Lower lobe of right lung (tissue), 2 donors: ENCODE data around the gene DCLK1. TPM values are rescaled to one million over a fixed set of nuclear protein-coding genes. Genes with fewer than 3 reads are reported as not detected.

ENCODE experiments used
- ATAC-seq, 2 donors: fragments of 200-7000 bp; cut with Tn5 transposase; one replicate each; pipeline ENCODE4 v1.9.1; 2020 to 2022; ENCODE audit warnings: mild to moderate bottlenecking in 2 of 2, moderate library complexity in 2 of 2
- DNase-seq: peaks from one replicate; pipeline ENCODE4 v3.0.0-alpha.2; 2020
- H3K27ac ChIP-seq: fragments of 200-600 bp; one replicate; pipeline ENCODE4 v1.8.0; 2022
- H3K27me3 ChIP-seq: fragments of 200-600 bp; one replicate; pipeline ENCODE4 v1.8.0; 2022; ENCODE audit warnings: low read depth
- H3K36me3 ChIP-seq: fragments of 200-600 bp; one replicate; pipeline ENCODE4 v1.8.0; 2022; ENCODE audit warnings: mild to moderate bottlenecking
- H3K4me1 ChIP-seq: fragments of 200-600 bp; one replicate; pipeline ENCODE4 v1.8.0; 2022
- H3K4me3 ChIP-seq: fragments of 200-600 bp; one replicate; pipeline ENCODE4 v1.8.0; 2022; ENCODE audit warnings: mild to moderate bottlenecking
- H3K9me3 ChIP-seq: fragments of 200-600 bp; one replicate; pipeline ENCODE4 v1.8.0; 2022
- intact Hi-C: fragments of 100-400 bp; cut with DNase I; formaldehyde crosslinking; loops from one replicate; pipeline ENCODE4 v1.11.0; 2022
- total RNA-seq: library from RNA; stranded (reverse); fragmentation: NEBNext Ultra II Directional; extraction: Animal tissue kit (Norgen Biotek cat#: 25700); gene quantifications from one replicate; pipeline ENCODE4 v1.2.1, GENCODE V29; 2021
- TF ChIP-seq, protein P1 (sequence below): fragments of 200-600 bp; IDR thresholded peaks from one replicate; pipeline ENCODE4 v1.8.0; 2022; ENCODE audit warnings: antibody characterized with exemption, mild to moderate bottlenecking
- donor health status: DM: no; HTN: yes; CAD: no; lungs with severe emphysema.

The DCLK1 gene
- total RNA-seq, 1 donor from 2014 or later = 10.4 TPM

DNA sequence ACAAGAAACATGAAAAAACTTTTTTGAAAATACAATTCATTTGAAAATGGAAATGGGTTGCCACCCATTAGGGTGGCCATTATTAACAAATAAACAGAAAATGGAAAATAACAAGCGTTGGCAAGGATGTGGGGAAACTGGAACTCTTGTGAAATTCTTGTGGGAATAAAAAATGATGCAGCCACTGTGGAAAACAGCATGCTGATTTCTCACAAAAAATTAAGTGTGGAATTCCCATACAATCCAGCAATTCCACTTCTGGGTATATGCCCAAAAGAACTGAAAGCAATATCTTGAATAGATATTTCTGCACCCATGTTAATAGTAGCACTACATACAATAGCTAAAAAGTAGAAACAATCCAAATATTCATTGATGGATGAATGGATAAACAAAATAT lies 165.2 kb downstream of the DCLK1 start:
- H3K4me1 ChIP-seq = peaks cover 16% of the 10 kb centered on the region
- TF ChIP-seq, protein P1, sequence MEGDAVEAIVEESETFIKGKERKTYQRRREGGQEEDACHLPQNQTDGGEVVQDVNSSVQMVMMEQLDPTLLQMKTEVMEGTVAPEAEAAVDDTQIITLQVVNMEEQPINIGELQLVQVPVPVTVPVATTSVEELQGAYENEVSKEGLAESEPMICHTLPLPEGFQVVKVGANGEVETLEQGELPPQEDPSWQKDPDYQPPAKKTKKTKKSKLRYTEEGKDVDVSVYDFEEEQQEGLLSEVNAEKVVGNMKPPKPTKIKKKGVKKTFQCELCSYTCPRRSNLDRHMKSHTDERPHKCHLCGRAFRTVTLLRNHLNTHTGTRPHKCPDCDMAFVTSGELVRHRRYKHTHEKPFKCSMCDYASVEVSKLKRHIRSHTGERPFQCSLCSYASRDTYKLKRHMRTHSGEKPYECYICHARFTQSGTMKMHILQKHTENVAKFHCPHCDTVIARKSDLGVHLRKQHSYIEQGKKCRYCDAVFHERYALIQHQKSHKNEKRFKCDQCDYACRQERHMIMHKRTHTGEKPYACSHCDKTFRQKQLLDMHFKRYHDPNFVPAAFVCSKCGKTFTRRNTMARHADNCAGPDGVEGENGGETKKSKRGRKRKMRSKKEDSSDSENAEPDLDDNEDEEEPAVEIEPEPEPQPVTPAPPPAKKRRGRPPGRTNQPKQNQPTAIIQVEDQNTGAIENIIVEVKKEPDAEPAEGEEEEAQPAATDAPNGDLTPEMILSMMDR = no peak
- DNase-seq = no peak
- intact Hi-C loops = no loop called here
- no peaks in the 10 kb centered on the region for H3K9me3 ChIP-seq
- H3K27ac ChIP-seq = no peak overlapping the region
- H3K27me3 ChIP-seq = no peaks in the 10 kb centered on the region
- no peak overlapping the region for H3K4me3 ChIP-seq
- H3K36me3 ChIP-seq = no peaks in the 10 kb centered on the region
- ATAC-seq = no peak

DNA sequence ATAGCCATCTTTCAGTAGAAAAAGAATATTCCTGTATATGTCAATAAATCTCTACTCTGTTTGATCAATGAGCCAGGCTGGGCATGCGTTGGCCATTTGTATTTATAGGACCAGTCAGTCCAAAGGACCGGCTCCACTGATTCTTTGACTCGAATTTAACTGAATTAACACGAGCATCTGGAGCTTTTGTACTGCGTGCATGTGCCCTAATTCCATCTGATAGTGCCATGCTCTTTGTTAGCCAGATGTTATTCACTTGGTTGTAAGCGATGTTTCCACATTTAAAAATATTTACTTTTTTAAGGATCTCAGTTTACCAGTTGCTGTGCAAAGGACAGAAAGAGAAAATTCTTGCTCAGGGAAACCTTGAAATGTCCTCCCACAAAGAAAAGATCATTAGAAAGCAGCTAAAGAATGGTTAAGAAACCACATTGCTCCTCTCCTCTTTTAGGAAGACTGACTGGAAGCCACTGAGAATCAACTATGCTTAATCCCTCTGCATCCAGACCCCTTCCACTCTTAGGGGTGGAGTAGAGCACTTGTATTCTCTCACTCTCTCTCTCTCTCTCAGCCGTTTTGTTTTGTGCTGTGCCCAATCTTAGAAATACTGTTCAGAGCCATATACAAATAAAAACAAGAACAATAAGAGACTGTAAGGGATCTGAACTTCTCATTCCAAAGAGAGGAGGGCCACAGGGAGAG lies 165.8 kb downstream of the DCLK1 start:
- TF ChIP-seq, protein P1 = no peak
- Histone ChIP-seq H3K36me3 (no peaks in the 10 kb centered on the region), H3K27ac (no peak overlapping the region), H3K9me3 (no peaks in the 10 kb centered on the region), H3K4me3 (no peak overlapping the region), H3K27me3 (no peaks in the 10 kb centered on the region), H3K4me1 (peaks cover 16% of the 10 kb centered on the region)
- ATAC-seq (no peak), DNase-seq (no peak)
- intact Hi-C loops = no loop called here

DNA sequence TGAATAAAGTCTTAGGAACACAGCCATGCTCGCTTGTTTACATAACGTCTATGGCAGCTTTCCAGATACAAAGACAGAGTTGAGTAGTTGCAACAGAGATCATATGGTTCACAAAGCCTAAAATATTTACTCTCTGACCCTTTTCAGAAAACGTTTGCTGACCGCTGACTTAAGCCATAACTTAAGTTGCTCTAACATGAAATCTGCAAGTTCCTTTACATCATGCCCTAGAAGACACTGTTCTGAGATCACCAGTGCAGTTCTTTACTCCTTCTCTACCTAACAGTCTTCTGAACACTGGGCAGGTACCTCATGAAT lies 166.4 kb downstream of the DCLK1 start:
- Histone ChIP-seq H3K27me3 (no peaks in the 10 kb centered on the region), H3K27ac (no peak overlapping the region), H3K4me1 (peaks cover 16% of the 10 kb centered on the region), H3K9me3 (no peaks in the 10 kb centered on the region), H3K4me3 (no peak overlapping the region), H3K36me3 (no peaks in the 10 kb centered on the region)
- intact Hi-C loops = no loop called here
- TF ChIP-seq, protein P1 = no peak
- ATAC-seq (peak in 1 of 2 donors; percentile 57), DNase-seq (no peak)

DNA sequence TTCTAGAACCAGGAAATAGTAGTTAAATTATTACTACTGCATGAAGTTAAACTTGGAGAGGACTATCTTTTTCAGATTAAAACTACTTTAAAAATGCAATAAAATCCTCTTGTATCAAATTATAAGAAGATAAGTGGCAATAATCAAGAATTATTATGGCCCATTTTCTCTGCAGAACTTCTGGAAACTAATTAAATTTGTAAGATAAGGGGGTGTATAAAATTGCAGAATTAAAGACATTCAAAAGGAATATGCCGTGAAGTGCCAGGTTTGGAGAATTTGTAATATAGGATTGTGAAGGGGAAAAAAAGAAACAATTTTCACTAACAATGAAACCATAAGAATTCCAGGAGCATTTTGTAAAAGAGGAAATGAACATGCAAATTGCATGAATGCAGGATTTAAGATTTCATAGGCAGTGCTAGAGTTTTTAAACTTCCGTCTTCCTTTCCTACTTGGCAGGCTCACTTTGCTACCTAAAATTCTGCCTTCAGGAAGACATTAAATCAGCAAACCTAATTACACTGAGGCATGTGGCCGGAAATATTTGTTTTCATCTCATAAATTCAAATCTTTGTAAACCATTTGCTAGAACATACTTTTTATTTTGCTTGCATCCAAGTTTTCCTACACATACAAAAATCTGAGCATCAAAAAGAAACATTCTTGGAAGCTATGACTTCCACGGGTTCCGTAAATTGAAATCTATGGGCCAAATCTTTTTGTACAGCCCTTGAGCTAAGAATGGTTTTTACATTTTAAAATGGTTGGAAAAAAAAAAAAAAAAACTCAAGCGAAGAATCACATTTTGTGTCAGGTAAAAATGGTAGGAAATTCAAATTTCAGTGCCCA lies 166.9 kb downstream of the DCLK1 start:
- no peaks in the 10 kb centered on the region for H3K36me3 ChIP-seq
- ATAC-seq (no peak), DNase-seq (no peak)
- peaks cover 16% of the 10 kb centered on the region for H3K4me1 ChIP-seq
- H3K27me3 ChIP-seq = no peaks in the 10 kb centered on the region
- TF ChIP-seq, protein P1 = no peak
- no peak overlapping the region for H3K4me3 ChIP-seq
- no peak overlapping the region for H3K27ac ChIP-seq
- H3K9me3 ChIP-seq = no peaks in the 10 kb centered on the region
- intact Hi-C loops = no loop called here

DNA sequence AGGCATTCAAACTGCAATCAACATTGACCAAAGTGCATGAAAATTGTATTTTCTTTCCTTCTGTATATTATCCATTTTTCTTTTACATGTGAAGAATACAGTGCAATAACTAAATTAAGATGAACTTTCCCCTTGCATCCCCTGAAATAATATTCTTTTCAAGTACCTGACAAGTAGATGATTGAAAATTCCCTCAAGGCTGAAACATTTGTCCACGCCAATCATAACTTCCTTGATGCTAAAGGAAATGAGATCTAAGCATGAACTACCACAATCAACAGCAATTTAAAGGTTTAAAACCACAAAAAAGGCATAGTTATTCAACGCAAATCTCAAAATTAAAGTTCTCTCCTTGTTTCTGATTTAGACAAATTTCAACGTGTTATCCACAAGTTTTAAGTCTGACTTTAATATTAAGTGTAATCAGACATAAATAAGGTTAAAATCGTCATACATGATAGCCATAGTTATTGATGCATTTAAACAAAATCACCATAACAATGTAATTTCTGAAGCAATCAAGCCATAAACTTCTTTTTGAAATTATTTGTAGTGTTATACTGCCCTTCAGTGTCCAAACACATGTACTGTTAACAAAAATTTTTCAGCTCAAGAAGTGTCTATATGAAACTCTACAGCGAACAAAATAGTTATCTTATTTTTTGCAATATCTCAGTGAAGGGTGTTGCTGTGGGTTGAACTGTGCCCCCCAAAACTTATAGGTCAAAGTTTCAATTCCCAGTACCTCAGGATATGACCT lies 169.5 kb downstream of the DCLK1 start:
- Histone ChIP-seq H3K36me3 (no peaks in the 10 kb centered on the region), H3K27me3 (no peaks in the 10 kb centered on the region), H3K9me3 (no peaks in the 10 kb centered on the region), H3K4me3 (no peak overlapping the region), H3K4me1 (peaks cover 16% of the 10 kb centered on the region), H3K27ac (no peak overlapping the region)
- no peak for ATAC-seq
- intact Hi-C loops = no loop called here
- TF ChIP-seq, protein P1 = no peak
- no peak for DNase-seq
